NCI-H1092 (cell line): ENCODE data around the gene CCDC70.
"Not testable (repeated sequence)": the region's sequence is repeated elsewhere in the genome, so short reads cannot be mapped to it uniquely, and the experiment has no call there.

Source experiments
- DNase-seq: peaks from one replicate; lab custom pipeline; 2025; lab: John Stamatoyannopoulos, UW

Gene CCDC70

DNA sequence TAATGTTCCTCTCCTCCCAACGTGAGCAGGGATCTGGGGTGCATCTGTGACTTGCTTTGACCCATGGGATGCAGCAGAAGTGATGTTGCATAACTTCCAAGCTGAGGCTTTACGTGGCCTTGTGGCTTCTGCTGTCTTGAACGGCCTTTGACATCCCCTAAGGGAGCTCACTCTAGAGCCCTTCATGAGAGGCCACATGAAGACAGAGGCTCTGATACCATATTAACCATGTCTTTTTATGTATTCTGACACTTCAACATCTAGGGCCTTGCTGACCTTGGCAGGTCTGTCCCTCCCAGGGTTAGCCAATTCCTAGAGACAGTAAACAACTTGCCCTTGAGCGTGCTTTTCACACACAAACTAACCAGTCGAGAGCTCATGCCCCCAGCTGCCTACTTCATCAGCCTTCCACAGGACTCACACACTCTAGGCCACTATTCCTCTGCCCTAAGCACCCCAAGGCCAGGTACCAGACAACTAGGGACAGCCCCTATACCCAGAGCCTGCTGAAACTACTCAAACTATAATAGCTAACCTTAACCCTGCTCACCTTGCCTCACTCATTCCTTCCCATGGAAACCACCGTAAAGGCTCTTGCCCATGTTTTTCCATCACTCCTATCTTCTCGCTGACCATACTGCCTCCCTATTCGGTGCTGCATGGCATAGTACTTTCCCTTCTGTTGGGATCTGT, 45.4 kb downstream of the CCDC70 start:
- no peak for DNase-seq

DNA sequence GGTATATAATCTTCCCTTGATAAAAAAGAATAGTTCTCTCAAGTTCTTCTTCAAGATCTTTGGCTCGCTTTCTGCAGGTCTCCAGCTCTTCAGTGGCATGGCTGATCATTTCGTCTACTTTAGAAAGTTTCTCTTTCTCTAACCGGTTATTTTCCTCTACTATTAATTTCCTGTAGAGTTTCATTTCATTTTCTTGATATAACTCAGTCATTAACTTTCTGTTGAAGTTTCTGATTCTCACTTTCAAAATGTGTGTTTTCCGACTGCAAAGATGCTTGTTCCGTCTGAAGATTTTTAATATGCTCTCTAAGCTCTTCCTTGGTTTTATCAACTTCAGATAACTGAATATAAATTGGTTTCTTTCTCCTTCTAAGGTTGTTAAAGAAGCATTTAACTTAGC, 47.5 kb downstream of the CCDC70 start:
- DNase-seq: not testable (repeated sequence)

DNA sequence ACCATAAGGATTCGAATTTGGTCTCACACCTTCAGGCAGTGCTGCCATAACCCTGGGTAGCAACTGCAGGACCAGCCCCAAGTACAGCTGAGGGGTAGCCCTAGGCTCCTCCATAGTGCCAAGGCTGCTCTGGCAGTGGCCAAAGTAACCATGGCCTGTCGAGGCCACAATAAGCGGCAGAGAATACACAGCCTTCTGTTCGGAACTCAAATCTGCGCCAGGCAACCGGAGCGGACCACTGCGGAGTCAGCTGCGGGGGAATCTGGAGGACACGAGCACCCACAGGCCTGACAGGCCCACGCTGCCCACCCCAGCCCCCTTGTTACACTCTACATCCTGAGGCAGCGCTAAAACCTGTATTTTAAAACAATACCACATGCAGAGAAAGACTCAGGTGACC, 48.7 kb downstream of the CCDC70 start:
- DNase-seq: no peak

DNA sequence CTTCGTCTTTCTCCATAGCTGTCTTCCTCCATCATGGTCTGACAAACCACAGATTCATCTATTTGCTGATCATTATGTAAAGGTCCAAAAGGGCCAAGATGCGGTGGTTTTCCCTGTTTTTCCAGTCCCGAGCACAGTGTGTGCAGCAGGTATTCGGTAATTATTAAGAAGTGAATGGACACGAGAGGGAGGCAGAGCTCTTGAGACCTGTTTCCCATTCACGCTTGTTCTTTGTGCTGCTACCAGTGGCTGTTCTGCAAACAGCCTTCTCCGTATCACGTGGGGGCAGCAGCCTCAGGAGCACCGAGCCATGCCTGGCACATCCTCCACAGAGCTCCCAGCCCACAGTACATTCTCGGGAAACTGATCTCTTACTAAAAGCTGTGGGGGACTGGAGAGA, 50.3 kb downstream of the CCDC70 start:
- peak; percentile 69 for DNase-seq

DNA sequence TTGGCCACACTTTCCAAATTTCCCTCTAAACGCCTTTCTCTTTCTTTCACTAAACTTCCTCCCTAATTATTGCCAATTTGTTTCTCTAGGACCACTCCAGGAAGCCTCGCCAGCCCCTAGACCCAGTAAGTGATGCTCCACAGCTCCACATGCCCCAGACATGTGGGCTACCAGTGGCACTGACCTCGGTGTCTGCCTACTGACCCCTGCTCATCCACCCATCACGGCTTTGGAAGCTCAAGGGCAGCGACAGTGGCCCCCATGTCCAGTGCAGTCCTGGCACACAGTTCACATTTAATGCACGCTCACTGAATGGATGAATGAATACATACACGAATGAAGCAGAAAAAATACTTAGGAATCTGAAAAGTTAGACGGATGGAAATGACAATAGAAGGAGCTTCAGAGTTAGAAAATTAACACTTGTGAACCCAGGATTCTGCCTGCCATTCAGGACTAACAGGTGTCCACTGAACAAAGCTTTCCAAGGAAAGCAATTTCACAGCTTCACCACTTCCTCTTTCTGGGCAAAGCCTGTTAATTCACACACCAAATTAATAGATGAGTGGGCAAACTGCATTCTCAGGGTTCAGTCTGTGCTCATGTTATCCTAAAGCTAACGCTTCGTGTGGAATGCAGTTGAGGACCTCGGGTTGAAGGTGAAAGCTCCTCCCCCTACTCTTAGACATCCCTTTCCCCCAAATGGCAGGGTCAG, 50.9 kb downstream of the CCDC70 start:
- DNase-seq: no peak

DNA sequence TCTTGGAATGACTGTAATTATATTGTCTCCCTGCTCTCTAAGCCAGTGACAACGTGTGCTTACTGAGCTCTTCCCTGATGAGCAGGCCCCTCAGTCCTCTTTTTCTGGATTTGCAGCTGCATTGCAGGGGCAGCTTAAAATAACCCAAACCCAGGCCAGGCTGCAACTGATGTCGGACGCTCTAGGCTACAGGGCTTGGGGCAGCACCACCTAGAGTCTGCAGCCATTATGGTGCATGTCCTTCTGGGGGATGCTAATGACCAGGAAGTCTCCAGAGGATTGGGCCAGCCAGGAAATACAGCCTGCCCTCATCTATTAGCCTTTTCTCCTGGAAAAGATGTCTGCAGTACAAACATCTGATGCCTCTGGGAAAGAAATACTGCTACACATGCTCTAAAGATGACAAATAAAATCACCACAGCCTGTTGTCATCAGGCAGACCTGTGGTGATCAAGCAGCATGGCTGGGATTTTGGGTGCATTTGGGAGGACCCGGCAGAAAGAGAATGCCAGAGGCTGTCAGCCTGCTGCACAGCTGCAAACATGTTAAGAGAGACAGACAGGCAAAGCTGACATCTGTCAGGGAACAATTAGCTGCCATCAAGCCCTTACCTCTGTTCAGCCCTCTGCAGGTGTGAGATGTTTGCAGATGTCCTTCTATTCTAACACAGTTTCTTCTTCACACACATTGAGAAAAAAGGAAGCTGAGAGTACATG, 51.8 kb downstream of the CCDC70 start:
- DNase-seq: no peak

DNA sequence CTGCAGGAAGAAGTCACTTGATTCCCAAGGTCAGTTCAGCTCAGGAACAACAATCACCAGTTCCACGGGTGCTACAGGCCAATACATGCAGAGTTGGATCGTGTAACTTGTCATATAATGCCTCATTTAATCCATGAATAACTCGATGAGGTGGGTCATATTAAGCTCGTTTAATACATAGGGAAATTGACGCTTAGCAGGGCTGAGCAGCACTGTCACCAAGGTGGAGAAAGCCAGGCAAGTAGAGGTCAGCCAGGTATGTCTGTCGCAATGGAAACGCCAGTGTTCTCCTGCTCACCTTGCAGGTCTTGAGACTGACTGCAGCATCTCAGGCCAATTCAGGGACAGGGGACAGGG, 52.3 kb downstream of the CCDC70 start:
- no peak for DNase-seq
